Measurements from ENCODE around the gene AP3S2. TPM values are rescaled to one million over a fixed set of nuclear protein-coding genes. Genes with fewer than 3 reads are reported as not detected.

Gene AP3S2
- 57.7 and 83.8 TPM in 2 replicates for total RNA-seq

GRCh38 chr15:89893696-89894447 is at the start of gene AP3S2:
AP3S2 (minus strand) TSS chr15:89893994; CDS start chr15:89893949, 45 bp downstream.

GRCh38 chr15:89912674-89913396 is 19.0 kb upstream of the AP3S2 start, which contains the start of gene ARPIN:
ARPIN (minus strand) TSS chr15:89912952; CDS start chr15:89912835, 117 bp downstream.

Small RNAs within 50 kb of the gene (small RNA-seq; reads per million reads assigned to genes)
- gene MIR5009 (ENCODE audit: low replicate concordance) (not detected), gene MIR5094 (ENCODE audit: low replicate concordance) (0.13 reads per million), gene RNU6-1111P (ENCODE audit: low replicate concordance) (not detected), gene RNU7-111P (ENCODE audit: low replicate concordance) (not detected)

Other genes starting within 250 kb of the AP3S2 start
- 12.7 and 12.9 TPM in 2 replicates for gene KIF7, start 238.5 kb downstream of the AP3S2 start, total RNA-seq
- not detected in 2 replicates for gene PLIN1, start 214.6 kb downstream of the AP3S2 start, total RNA-seq
- gene PEX11A, start 203.2 kb downstream of the AP3S2 start, total RNA-seq: 1.9 and 2.8 TPM in 2 replicates
- gene WDR93, start 203.2 kb downstream of the AP3S2 start, total RNA-seq: under 0.01 TPM in 1 of 2 replicates, not detected in the other
- gene MESP1, start 142.7 kb downstream of the AP3S2 start, total RNA-seq: under 0.01 TPM in 1 of 2 replicates, not detected in the other
- gene MESP2, start 117.7 kb downstream of the AP3S2 start, total RNA-seq: 0.29 TPM in 1 of 2 replicates, not detected in the other
- 154 and 219 TPM in 2 replicates for gene ANPEP, start 79.1 kb downstream of the AP3S2 start, total RNA-seq
- 9.6 and 14.0 TPM in 2 replicates for gene ARPIN, start 19.0 kb upstream of the AP3S2 start, total RNA-seq
- 11.6 and 29.2 TPM in 2 replicates for gene ZNF710, start 107.3 kb upstream of the AP3S2 start, total RNA-seq
- 52.3 and 65.7 TPM in 2 replicates for gene IDH2, start 208.5 kb upstream of the AP3S2 start, total RNA-seq